ENCODE measurements around the gene FBXO7.

DNA sequence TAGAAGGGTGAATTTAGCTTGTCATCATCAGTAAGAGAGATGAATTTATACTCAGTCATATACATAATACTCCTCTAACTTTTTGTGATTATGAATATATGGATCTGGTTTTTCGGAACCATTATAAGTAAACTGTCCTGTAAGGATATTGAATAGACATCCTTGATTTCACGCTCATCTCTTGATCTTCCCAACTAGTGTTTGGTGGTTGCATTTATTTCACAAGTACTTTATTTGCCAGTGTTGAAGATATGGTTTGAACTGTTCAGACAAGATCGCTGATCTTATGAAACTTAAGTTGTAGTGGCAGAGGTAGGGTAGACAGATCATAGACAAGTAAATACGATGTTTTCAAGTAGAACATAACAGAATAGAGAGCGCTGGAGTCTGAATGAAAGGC, 3.0 kb downstream of the FBXO7 start:
- TF ChIP-seq, protein P1, sequence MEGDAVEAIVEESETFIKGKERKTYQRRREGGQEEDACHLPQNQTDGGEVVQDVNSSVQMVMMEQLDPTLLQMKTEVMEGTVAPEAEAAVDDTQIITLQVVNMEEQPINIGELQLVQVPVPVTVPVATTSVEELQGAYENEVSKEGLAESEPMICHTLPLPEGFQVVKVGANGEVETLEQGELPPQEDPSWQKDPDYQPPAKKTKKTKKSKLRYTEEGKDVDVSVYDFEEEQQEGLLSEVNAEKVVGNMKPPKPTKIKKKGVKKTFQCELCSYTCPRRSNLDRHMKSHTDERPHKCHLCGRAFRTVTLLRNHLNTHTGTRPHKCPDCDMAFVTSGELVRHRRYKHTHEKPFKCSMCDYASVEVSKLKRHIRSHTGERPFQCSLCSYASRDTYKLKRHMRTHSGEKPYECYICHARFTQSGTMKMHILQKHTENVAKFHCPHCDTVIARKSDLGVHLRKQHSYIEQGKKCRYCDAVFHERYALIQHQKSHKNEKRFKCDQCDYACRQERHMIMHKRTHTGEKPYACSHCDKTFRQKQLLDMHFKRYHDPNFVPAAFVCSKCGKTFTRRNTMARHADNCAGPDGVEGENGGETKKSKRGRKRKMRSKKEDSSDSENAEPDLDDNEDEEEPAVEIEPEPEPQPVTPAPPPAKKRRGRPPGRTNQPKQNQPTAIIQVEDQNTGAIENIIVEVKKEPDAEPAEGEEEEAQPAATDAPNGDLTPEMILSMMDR (conservative IDR thresholded peaks at IDR 0.05; ENCODE audit: low read length): no peak
- no peak for TF ChIP-seq EZH2phosphoT487 (IDR thresholded peaks at IDR 0.05; ENCODE audit: borderline replicate concordance)
